Rectal smooth muscle tissue (tissue), 1 donor: Measurements from ENCODE around the gene NDUFS2.
"Not testable (repeated sequence)": the region's sequence is repeated elsewhere in the genome, so short reads cannot be mapped to it uniquely, and the experiment has no call there.

Source experiments
- H3K27ac ChIP-seq: one replicate; pipeline ENCODE4 v1.7.0; 2013; ENCODE audit warnings: low read depth, low read length, inconsistent platforms
- H3K27me3 ChIP-seq: one replicate; pipeline ENCODE4 v1.7.0; 2013; ENCODE audit warnings: low read length; ENCODE audit not compliant: control insufficient read depth, insufficient read depth
- H3K36me3 ChIP-seq: one replicate; pipeline ENCODE4 v1.7.0; 2013; ENCODE audit warnings: low read length; ENCODE audit not compliant: control insufficient read depth, insufficient read depth
- H3K4me1 ChIP-seq: one replicate; pipeline ENCODE4 v1.7.0; 2013; ENCODE audit warnings: low read length; ENCODE audit not compliant: control insufficient read depth, insufficient read depth
- H3K4me3 ChIP-seq: one replicate; pipeline ENCODE4 v1.7.0; 2013; ENCODE audit warnings: low read length
- H3K9ac ChIP-seq: one replicate; pipeline ENCODE4 v1.7.0; 2013; ENCODE audit warnings: low read length

The NDUFS2 gene

DNA sequence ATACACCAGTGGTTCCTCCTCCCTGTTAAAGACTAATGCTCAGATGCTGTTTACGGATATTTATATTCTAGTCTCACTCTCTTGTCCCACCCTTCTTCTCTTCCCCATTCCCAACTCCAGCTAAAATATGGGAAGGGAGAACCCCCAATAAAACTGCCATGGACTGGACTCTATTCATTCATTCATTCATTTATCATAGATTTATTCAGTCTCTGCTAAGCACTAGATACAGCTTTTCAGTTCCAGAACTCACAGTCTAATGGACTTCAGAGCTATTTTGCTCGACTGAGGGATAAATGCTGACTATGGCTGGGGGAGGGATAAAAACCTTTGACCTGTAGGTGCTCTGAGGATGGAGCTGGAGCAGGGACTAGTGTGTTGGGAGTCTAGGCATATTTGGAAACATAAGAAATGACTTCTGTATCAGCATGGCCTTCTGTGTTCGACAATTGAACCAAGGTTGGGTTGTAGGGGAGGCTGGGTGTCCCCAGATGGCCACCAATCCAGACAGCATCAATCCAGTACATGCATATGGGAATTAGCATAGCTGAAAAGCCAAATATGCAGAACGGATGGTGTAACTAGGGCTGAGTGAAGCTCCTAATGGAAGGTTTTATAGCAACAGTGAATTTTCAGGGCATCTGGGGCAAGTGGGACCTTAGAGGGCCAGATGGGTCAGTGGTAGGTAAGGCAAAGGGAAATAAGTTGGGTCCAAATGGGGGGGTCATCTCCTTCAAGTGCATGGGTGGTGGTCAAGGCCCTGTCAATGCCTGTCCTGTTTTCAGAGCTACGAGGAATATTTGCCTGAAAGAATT, 17.1 kb downstream of the NDUFS2 start:
- H3K9ac ChIP-seq: no peak overlapping the region
- H3K4me1 ChIP-seq: no peaks in the 10 kb centered on the region
- peaks cover 2% of the 10 kb centered on the region for H3K36me3 ChIP-seq
- H3K27me3 ChIP-seq: no peaks in the 10 kb centered on the region
- no peak overlapping the region for H3K27ac ChIP-seq
- H3K4me3 ChIP-seq: no peak overlapping the region

DNA sequence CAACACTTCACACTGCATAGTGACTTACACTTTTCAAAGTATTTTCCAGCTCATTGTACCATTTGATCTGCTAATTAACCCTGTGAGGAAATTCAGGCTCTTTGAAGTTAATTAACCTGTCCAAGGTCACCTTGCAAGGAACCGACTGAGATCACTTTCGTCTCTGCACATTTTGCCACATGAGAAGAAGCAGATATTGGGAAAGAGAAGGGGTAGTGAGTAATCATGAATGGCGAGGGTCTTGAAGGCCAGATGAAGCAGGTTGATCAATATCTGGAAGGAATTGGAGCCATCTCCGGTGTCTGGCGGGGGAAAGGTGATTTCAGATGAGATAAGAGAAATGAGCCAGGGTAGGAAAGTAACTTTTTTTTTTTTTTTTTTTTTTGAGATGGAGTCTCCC, 17.8 kb downstream of the NDUFS2 start:
- Histone ChIP-seq H3K4me1 (no peaks in the 10 kb centered on the region), H3K4me3 (no peak overlapping the region), H3K27me3 (no peaks in the 10 kb centered on the region), H3K36me3 (no peaks in the 10 kb centered on the region), H3K27ac (no peak overlapping the region), H3K9ac (no peak overlapping the region)

DNA sequence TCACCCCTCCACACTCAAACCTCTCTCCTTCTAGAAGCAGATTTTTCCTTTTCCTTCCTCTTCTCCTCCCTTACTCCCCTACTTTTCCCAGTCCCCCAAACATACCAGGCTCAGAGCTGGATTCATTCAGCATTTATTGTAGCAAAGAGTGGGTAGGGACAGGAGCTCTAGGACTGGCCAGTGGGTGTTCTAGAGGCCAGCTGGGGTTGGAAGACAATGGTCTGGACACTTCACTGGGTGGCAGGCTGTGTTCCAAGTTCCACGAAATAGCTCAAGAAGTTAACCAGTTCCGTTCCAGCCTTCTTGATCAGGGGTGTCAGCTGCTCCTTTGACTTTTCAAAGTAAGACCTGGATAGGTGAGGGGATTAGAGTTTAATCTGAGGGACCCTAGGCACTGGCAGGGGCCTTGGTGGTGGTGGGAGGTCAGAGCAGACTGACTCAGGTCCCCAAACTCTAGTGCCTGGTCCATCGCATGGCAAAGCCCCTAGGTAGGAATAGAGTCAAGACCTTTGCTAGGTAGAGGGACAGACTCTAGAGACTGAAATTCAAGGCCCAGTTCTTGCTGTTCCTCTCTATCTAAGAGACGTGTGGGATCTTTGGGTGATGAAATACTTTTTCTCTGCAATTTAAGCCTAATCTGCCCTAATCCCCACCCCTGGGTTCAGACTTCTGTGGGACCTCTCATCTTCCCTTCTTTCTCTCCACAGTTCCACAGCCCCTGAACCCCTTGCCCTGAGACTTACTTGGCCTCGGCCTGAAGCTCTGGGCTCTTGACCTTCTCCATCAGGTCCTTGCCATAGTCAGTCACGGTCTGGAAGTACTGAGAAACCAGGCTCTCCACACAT, 20.2 kb downstream of the NDUFS2 start:
- Histone ChIP-seq H3K4me3 (no peak overlapping the region), H3K9ac (no peak overlapping the region), H3K36me3 (no peaks in the 10 kb centered on the region), H3K4me1 (peaks cover 9% of the 10 kb centered on the region), H3K27ac (no peak overlapping the region), H3K27me3 (no peaks in the 10 kb centered on the region)

DNA sequence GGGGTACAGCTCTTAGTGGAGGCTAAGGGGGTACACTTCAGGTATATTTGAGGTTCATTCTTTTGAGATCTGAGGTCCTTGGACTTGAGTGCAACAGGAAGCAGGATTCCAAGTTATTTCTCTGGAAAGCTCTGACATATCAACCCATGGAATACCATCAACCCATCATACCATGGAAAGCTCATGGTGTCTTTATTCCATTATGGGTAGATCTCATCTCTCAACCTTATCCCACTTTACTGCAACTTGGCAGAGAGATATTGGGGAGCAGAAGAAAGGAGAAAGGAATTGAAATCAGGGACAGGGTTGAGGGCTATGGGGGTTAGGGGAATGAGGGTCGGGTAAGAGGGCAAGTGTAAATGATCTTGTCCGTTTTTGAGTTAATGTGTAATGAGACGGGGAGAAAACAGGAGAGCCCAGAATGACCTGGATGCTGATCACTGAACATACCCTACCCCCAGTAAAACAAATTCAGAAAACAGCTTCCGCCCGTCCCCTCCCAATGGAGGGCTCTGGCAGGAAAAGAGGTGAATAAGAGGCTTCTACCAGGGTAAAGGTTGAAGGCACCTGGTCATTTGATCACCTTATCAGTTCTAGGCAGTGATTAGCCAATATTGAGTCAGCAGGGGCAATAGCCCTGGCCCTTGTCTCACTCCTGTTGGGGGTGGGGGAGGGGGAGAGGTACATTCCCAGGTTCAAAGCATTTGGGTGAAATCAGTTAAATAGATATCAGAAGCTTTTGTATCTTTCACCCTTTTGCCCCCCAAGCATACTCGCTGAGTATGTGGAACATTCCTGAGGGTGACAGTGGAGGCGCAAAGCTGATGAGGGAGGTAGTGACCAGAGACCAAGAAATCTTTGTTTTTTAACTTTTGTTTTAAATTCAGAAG, 21.9 kb downstream of the NDUFS2 start:
- Histone ChIP-seq H3K36me3 (peaks cover 9% of the 10 kb centered on the region), H3K4me1 (peaks cover 15% of the 10 kb centered on the region), H3K4me3 (no peak overlapping the region), H3K27me3 (no peaks in the 10 kb centered on the region), H3K9ac (no peak overlapping the region), H3K27ac (no peak overlapping the region)

DNA sequence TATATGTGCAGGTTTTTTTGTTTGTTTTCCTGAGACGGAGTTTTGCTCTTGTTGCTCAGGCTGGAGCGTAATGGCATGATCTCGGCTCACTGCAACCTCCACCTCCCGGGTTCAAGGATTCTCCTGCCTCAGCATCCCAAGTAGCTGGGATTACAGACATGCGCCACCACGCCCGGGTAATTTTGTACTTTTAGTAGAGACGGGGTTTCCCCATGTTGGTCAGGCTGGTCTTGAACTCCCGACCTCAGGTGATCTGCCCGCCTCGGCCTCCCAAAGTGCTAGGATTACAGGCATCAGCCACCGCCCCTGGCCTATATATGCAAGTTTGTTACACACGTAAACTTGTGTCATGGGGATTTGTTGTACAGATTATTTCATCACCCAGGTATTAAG, 22.5 kb downstream of the NDUFS2 start:
- Histone ChIP-seq H3K36me3 (peaks cover 12% of the 10 kb centered on the region), H3K4me1 (peaks cover 15% of the 10 kb centered on the region)
- not testable (repeated sequence) for H3K27ac ChIP-seq, H3K9ac ChIP-seq, H3K4me3 ChIP-seq, H3K27me3 ChIP-seq

DNA sequence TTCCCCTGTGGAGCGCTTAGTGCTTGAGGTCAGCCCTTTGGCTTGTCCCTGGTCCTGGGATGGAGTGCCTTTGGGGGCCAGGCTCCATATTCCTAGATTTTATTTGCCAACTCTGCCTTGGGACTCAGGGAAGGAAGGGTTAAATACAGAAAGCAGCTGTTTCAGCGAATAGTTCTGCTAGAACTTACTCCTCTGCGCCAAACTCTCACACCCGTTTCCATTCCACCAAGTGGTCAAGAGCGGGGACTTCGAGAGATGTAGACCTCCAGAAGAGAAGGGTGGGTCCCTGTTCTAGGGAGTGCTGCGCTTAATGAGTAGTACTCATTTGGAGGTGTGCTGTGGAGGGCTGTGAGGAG, 23.0 kb downstream of the NDUFS2 start:
- Histone ChIP-seq H3K4me3 (peak overlapping the region; percentile 5), H3K27me3 (no peaks in the 10 kb centered on the region), H3K36me3 (peaks cover 14% of the 10 kb centered on the region), H3K27ac (peak overlapping the region; percentile 74), H3K9ac (no peak overlapping the region), H3K4me1 (peaks cover 15% of the 10 kb centered on the region)

DNA sequence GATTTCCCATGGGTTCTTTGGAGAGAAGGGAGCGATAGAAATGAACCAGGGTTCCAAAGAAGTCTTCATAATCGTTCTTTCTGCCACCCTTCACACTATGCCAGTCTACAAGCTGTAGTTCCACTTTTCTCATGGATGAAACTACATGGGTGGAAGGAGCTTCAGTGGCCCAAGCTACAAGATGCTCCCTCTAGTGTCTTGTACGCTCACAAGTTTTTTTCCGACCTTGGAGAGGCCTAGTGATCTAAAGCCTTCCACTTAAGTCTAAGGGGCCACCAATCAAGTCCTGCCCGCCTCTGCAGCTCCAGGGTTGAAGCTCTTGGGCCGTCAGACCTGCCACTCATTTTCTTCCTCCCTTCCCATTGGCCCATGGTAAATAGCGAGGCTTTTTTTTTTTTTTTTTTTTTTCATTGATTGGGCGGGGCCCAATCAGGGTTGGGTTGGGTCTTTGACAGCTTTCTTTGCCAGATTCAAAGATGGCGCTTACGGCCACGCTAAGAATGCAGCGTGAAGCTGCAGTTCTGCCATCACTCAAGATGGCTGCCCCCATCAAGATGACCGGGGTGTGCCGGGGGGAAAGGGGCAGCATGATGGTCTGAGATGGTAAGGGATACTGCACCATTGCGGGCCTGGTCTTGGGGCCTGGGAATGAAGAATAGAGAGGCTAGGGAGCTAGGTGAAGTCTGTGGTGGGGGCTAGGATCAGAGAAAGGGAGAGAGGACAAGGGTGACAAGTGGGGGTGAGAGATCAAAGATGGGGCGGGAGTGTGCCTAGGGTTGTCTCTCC, 23.6 kb downstream of the NDUFS2 start, which contains the start of gene TOMM40L:
TOMM40L (plus strand) TSS at position 527 of the 786 bp plus-strand sequence. CDS start 430 bp downstream, outside the sequence.
- H3K27ac ChIP-seq: peak within 1 kb of the TSS; percentile 86

DNA sequence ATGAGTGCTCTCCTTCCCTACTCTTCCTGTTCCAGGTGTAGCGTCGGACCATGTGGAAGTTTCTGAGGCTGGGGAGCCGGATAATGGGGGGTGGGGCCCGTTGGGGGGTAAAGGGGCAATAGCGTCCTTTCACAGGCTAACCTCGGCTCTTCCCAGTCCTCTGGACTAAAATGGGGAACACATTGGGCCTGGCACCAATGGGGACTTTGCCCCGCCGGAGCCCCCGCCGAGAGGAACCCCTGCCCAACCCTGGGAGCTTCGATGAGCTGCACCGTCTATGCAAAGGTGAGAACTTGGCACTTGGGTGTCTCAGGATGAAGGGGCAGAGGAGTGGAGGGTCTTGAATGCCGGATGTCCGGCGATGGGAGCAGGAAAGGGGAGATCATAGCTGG, 24.1 kb downstream of the NDUFS2 start:
- Histone ChIP-seq H3K4me3 (peak overlapping the region; percentile 99), H3K4me1 (peaks cover 15% of the 10 kb centered on the region), H3K27ac (peak overlapping the region; percentile 86), H3K36me3 (peaks cover 14% of the 10 kb centered on the region), H3K9ac (peak overlapping the region; percentile 68), H3K27me3 (no peaks in the 10 kb centered on the region)

More for the DNA sequence above, 23.6 kb downstream of the NDUFS2 start, which contains the start of gene TOMM40L:
- peak within 1 kb of the TSS; percentile 68 for H3K9ac ChIP-seq
- H3K4me3 ChIP-seq: peak within 1 kb of the TSS; percentile 99
- no peaks in the 10 kb centered on the region for H3K27me3 ChIP-seq
- H3K36me3 ChIP-seq: peaks cover 14% of the 10 kb centered on the region
- H3K4me1 ChIP-seq: peaks cover 15% of the 10 kb centered on the region

DNA sequence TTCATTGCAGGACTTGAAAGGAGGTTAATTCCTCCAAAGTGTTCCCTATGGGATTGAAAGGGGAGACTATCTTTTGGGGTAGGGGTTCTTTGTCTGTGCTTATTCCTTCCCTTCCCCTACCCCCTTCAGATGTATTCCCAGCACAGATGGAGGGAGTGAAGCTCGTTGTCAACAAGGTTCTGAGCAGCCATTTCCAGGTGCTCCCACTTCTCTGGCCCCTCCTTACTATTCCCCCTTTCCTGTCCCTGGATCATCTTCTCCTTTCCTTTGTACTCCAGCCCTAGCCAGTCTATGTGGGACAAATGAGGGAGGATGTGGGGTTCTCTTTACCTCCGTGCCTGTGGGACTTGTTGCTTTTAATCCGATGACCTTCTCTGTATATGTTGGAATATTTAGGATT, 24.6 kb downstream of the NDUFS2 start:
- H3K4me3 ChIP-seq: peak overlapping the region; percentile 99

DNA sequence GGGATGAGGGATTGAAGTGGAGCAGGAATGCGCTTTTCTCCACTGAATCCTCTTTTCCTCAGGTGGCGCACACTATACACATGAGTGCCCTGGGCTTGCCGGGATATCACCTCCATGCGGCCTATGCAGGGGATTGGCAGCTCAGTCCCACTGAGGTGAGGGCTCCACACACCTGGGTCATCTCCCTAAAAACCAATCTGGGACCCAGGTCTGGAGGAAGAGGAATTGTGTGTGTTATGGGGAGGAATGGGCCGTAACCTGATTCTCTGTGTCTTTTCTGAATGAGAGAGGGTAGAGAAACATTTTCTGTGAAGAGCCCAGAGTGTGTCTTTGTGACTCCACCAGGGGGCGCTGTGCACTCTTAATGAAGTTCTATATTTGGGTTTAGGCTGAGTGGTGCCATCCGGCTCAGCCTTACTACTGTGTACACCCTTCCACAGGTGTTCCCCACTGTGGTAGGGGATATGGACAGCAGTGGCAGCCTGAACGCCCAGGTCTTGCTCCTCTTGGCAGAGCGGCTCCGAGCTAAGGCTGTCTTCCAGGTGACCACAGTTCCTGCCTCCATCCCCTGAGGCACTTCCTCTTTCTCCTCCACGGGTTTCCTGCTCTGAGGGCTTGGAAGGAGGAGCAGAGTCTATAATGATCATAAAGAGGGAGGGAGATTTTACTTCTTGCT, 25.2 kb downstream of the NDUFS2 start:
- no peak overlapping the region for H3K9ac ChIP-seq
- peak overlapping the region; percentile 21 for H3K27ac ChIP-seq
- peaks cover 15% of the 10 kb centered on the region for H3K4me1 ChIP-seq
- peaks cover 14% of the 10 kb centered on the region for H3K36me3 ChIP-seq
- H3K27me3 ChIP-seq: no peaks in the 10 kb centered on the region
- peak overlapping the region; percentile 99 for H3K4me3 ChIP-seq

More for the DNA sequence above, 24.6 kb downstream of the NDUFS2 start:
- Histone ChIP-seq H3K27ac (peak overlapping the region; percentile 86), H3K36me3 (peaks cover 14% of the 10 kb centered on the region), H3K4me1 (peaks cover 15% of the 10 kb centered on the region), H3K27me3 (no peaks in the 10 kb centered on the region), H3K9ac (peak overlapping the region; percentile 26)

DNA sequence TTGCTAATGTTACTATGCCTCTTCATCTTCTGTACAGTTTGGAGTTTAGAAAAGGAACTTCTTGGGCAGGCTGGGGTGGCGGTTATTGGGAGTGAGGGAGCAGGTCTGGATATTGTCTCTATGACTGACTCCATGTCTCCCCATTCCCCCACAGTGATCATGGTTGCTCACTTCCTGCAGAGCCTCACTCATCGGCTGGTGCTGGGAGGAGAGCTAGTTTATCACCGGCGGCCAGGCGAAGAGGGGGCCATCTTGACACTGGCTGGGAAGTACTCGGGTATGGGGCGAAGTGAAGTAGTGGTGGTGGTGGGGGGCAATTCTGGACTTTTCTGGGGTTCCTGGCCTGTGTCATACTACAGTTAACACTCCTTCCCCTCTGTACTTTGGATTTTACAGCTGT, 25.9 kb downstream of the NDUFS2 start:
- peaks cover 14% of the 10 kb centered on the region for H3K36me3 ChIP-seq
- peaks cover 15% of the 10 kb centered on the region for H3K4me1 ChIP-seq
- no peaks in the 10 kb centered on the region for H3K27me3 ChIP-seq
- no peak overlapping the region for H3K9ac ChIP-seq
- no peak overlapping the region for H3K4me3 ChIP-seq
- H3K27ac ChIP-seq: no peak overlapping the region
